Endothelial cell of umbilical vein (primary cell): ENCODE results near the gene EPB41L2.

Experiments used
- POLR2A ChIP-seq: IDR thresholded peaks from 2 replicates; pipeline ENCODE4 v1.6.1; 2012; ENCODE audit warnings: low read depth, mild to moderate bottlenecking, control low read depth, low read length
- POLR2AphosphoS5 ChIP-seq: IDR thresholded peaks from 2 replicates; pipeline ENCODE4 v1.6.1; 2012; ENCODE audit warnings: low read depth, mild to moderate bottlenecking, control low read depth, low read length, moderate library complexity; ENCODE audit not compliant: insufficient read depth
- TF ChIP-seq, protein P1 (sequence below), 2 donors: IDR thresholded peaks; 1 replicate in 1 of 2; 2 replicates in 1 of 2; pipeline ENCODE4 v1.5.1; 2011; ENCODE audit warnings: low read length in 2 of 2, mild to moderate bottlenecking in 2 of 2, moderate library complexity in 2 of 2, control low read depth in 1 of 2, inconsistent platforms in 1 of 2, low read depth in 1 of 2; ENCODE audit not compliant: insufficient read depth in 1 of 2; ENCODE audit errors: extremely low read depth in 1 of 2

DNA sequence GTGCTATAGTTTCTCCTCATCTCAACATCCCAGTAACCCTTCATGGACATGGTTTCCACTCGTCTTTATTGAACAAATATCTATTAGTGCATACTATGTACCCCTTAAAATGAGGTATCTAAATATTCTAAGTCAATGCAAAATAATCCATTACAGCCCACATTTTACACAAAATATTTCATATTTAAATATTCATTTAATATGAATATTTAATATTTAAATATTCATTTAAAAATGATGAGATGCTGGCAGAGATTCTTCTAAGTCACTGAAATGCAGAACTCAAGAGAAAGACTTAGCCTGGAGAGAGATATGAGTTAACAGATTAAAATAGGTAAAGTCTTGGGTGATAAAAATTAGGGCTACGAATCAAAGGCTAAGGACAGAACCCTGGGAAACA lies 17.9 kb downstream of the EPB41L2 start:
- TF ChIP-seq POLR2AphosphoS5 (no peak), POLR2A (no peak)
- TF ChIP-seq, protein P1, sequence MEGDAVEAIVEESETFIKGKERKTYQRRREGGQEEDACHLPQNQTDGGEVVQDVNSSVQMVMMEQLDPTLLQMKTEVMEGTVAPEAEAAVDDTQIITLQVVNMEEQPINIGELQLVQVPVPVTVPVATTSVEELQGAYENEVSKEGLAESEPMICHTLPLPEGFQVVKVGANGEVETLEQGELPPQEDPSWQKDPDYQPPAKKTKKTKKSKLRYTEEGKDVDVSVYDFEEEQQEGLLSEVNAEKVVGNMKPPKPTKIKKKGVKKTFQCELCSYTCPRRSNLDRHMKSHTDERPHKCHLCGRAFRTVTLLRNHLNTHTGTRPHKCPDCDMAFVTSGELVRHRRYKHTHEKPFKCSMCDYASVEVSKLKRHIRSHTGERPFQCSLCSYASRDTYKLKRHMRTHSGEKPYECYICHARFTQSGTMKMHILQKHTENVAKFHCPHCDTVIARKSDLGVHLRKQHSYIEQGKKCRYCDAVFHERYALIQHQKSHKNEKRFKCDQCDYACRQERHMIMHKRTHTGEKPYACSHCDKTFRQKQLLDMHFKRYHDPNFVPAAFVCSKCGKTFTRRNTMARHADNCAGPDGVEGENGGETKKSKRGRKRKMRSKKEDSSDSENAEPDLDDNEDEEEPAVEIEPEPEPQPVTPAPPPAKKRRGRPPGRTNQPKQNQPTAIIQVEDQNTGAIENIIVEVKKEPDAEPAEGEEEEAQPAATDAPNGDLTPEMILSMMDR (IDR thresholded peaks at IDR 0.05; ENCODE audit: extremely low read depth in 1 of 2, insufficient read depth in 1 of 2, low read depth in 1 of 2, low read length in 2 of 2): no peak
